WTC11 (cell line): ENCODE results near the gene MED12L.
"Not testable (repeated sequence)": the region's sequence is repeated elsewhere in the genome, so short reads cannot be mapped to it uniquely, and the experiment has no call there.

ENCODE experiments used
- CBFB ChIP-seq: sonication (generic); formaldehyde crosslinking; IDR thresholded peaks from 2 replicates; pipeline ENCODE4 v1.8.1; 2022; ENCODE audit warnings: mild to moderate bottlenecking, low read depth, missing genetic modification reagents
- CTCF ChIP-seq: fragments of 200-600 bp; IDR thresholded peaks from 2 replicates; pipeline ENCODE4 v1.8.0; 2022; ENCODE audit warnings: antibody characterized with exemption
- ELF4 ChIP-seq: sonication (generic); formaldehyde crosslinking; IDR thresholded peaks from 2 replicates; pipeline ENCODE4 v1.8.1; 2022; ENCODE audit warnings: low read depth, mild to moderate bottlenecking, moderate library complexity, missing genetic modification reagents
- ESRRA ChIP-seq: sonication (generic); formaldehyde crosslinking; IDR thresholded peaks from 2 replicates; pipeline ENCODE4 v1.8.1; 2022; ENCODE audit warnings: mild to moderate bottlenecking, missing genetic modification reagents, borderline replicate concordance
- FOXJ3 ChIP-seq: sonication (generic); formaldehyde crosslinking; IDR thresholded peaks from 2 replicates; pipeline ENCODE4 v1.9.0; 2021; ENCODE audit warnings: missing genetic modification reagents, mild to moderate bottlenecking, borderline replicate concordance
- NR2C2 ChIP-seq: sonication (generic); formaldehyde crosslinking; IDR thresholded peaks from 2 replicates; pipeline ENCODE4 v1.8.0; 2022; ENCODE audit warnings: mild to moderate bottlenecking, missing genetic modification reagents

GRCh38 chr3:151081082-151081481 is 4.4 kb upstream of the MED12L start:
- not testable (repeated sequence) for TF ChIP-seq CBFB (CRISPR knock-in tag); ELF4; CTCF; NR2C2 (CRISPR knock-in tag); FOXJ3; ESRRA (CRISPR knock-in tag)
